Right lung (tissue), 5 donors: ENCODE data around the gene RSL24D1. TPM values are rescaled to one million over a fixed set of nuclear protein-coding genes. Genes with fewer than 3 reads are reported as not detected.

Experiments
- polyA plus RNA-seq, 5 donors: library from polyadenylated mRNA; unstranded; fragments of 120-200 nt; gene quantifications; one replicate each; pipeline versions ENCODE4 v1.2.1 to v1.2.3, GENCODE V29; 2013; ENCODE audit warnings: inconsistent platforms in 1 of 5, low replicate concordance in 1 of 5; ENCODE audit not compliant: insufficient read length in 5 of 5, insufficient read depth in 1 of 5

Gene RSL24D1
- polyA plus RNA-seq, 5 donors = 133 to 168 (median 150) TPM

Other genes with a start within 250 kb of the RSL24D1 start
- 10 to 100 TPM; 30.0 to 45.9 (median 36.8) TPM for gene RAB27A, start 92.9 kb upstream of the RSL24D1 start, polyA plus RNA-seq
- 10 to 100 TPM; 11.4 to 17.7 (median 13.2) TPM for gene PIGBOS1, start 122.2 kb upstream of the RSL24D1 start, polyA plus RNA-seq
- 10 to 100 TPM; 17.5 to 23.3 (median 20.4) TPM for gene PIGB, start 122.3 kb upstream of the RSL24D1 start, polyA plus RNA-seq
- gene CCPG1, start 211.4 kb upstream of the RSL24D1 start, polyA plus RNA-seq = 10 to 100 TPM; 24.2 to 35.8 (median 34.6) TPM
- gene PIERCE2, start 211.6 kb upstream of the RSL24D1 start, polyA plus RNA-seq = 1 to 10 TPM; 3.1 to 4.2 (median 3.3) TPM